GM23338 (cell line): Measurements from ENCODE around the gene PDIA2.

ENCODE experiments used
- CREB1 ChIP-seq: fragments of 250-450 bp; sonication (Bioruptor Pico); IDR thresholded peaks from 2 replicates; pipeline ENCODE4 v1.5.0; 2020; ENCODE audit warnings: low read depth, mild to moderate bottlenecking, moderate library complexity
- EZH2 ChIP-seq: fragments of 200-600 bp; sonication (generic); IDR thresholded peaks from one replicate; pipeline ENCODE4 v1.8.0; 2017; ENCODE audit warnings: antibody characterized with exemption, mild to moderate bottlenecking, low read depth; ENCODE audit not compliant: unreplicated experiment
- EZH2phosphoT487 ChIP-seq: fragments of 200-600 bp; sonication (generic); IDR thresholded peaks from one replicate; pipeline ENCODE4 v1.8.1; 2018; ENCODE audit warnings: antibody characterized with exemption; ENCODE audit not compliant: unreplicated experiment
- JUNB ChIP-seq: IDR thresholded peaks from one replicate; pipeline ENCODE4 v1.6.1; 2016; ENCODE audit warnings: antibody characterized with exemption; ENCODE audit not compliant: unreplicated experiment
- POLR2AphosphoS5 ChIP-seq: IDR thresholded peaks from 2 replicates; pipeline ENCODE4 v1.6.1; 2016; ENCODE audit warnings: antibody characterized with exemption, low read depth
- STAT1 ChIP-seq: IDR thresholded peaks from one replicate; pipeline ENCODE4 v1.6.1; 2016; ENCODE audit warnings: antibody characterized with exemption; ENCODE audit not compliant: unreplicated experiment
- ZNF331 ChIP-seq: fragments of 250-450 bp; sonication (Bioruptor Pico); IDR thresholded peaks from 2 replicates; pipeline ENCODE4 v1.5.0; 2020; ENCODE audit warnings: low read depth, mild to moderate bottlenecking, moderate library complexity
- TF ChIP-seq, protein P1 (sequence below), 2 experiments: fragments of 200-600 bp in 1 of 2; sonication (generic) in 1 of 2; conservative IDR thresholded peaks; 2 replicates each; pipeline versions ENCODE4 v1.5.1 to v1.6.1; 2016 to 2017; ENCODE audit warnings: antibody characterized with exemption in 2 of 2, low read depth in 2 of 2, mild to moderate bottlenecking in 2 of 2, moderate library complexity in 1 of 2
- TF ChIP-seq, protein P2 (sequence below): IDR thresholded peaks from 2 replicates; pipeline ENCODE4 v1.6.1; 2016; ENCODE audit warnings: antibody characterized with exemption
- TF ChIP-seq, protein P3 (sequence below): IDR thresholded peaks from one replicate; pipeline ENCODE4 v1.6.1; 2018; ENCODE audit warnings: antibody characterized with exemption; ENCODE audit not compliant: unreplicated experiment

DNA sequence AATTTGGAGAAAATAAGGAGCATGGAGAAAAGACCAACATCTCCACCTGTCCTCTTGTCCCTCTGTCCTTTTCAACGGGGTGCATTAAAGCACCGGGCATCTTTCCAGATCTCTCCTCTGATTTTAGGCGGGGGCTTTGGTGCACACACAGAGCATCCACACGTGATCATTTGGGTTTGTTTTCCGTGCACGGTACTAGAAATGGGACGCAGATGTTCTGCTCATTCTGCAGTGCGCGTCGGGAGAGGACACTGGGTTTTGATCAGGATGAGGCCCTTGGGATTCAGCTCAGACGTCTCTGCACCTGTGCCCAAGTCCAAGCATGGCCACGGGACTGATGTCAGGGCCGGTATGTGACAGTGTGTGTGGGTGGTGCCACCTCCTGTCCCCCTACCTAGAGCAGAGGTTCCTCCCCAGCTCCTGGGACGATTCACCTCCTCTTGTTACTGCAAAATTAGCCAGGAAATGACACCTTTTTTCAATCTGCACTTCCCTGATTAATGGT is 31.9 kb downstream of the PDIA2 start:
- TF ChIP-seq, protein P1, sequence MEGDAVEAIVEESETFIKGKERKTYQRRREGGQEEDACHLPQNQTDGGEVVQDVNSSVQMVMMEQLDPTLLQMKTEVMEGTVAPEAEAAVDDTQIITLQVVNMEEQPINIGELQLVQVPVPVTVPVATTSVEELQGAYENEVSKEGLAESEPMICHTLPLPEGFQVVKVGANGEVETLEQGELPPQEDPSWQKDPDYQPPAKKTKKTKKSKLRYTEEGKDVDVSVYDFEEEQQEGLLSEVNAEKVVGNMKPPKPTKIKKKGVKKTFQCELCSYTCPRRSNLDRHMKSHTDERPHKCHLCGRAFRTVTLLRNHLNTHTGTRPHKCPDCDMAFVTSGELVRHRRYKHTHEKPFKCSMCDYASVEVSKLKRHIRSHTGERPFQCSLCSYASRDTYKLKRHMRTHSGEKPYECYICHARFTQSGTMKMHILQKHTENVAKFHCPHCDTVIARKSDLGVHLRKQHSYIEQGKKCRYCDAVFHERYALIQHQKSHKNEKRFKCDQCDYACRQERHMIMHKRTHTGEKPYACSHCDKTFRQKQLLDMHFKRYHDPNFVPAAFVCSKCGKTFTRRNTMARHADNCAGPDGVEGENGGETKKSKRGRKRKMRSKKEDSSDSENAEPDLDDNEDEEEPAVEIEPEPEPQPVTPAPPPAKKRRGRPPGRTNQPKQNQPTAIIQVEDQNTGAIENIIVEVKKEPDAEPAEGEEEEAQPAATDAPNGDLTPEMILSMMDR (conservative IDR thresholded peaks at IDR 0.05; ENCODE audit: low read depth in 2 of 2): no peak
- no peak for TF ChIP-seq EZH2
- TF ChIP-seq CREB1: no peak
- no peak for TF ChIP-seq POLR2AphosphoS5
- no peak for TF ChIP-seq EZH2phosphoT487
- no peak for TF ChIP-seq ZNF331 (CRISPR knock-in tag)
- TF ChIP-seq, protein P2, sequence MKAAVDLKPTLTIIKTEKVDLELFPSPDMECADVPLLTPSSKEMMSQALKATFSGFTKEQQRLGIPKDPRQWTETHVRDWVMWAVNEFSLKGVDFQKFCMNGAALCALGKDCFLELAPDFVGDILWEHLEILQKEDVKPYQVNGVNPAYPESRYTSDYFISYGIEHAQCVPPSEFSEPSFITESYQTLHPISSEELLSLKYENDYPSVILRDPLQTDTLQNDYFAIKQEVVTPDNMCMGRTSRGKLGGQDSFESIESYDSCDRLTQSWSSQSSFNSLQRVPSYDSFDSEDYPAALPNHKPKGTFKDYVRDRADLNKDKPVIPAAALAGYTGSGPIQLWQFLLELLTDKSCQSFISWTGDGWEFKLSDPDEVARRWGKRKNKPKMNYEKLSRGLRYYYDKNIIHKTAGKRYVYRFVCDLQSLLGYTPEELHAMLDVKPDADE: no peak
- TF ChIP-seq JUNB: no peak
- TF ChIP-seq, protein P3, sequence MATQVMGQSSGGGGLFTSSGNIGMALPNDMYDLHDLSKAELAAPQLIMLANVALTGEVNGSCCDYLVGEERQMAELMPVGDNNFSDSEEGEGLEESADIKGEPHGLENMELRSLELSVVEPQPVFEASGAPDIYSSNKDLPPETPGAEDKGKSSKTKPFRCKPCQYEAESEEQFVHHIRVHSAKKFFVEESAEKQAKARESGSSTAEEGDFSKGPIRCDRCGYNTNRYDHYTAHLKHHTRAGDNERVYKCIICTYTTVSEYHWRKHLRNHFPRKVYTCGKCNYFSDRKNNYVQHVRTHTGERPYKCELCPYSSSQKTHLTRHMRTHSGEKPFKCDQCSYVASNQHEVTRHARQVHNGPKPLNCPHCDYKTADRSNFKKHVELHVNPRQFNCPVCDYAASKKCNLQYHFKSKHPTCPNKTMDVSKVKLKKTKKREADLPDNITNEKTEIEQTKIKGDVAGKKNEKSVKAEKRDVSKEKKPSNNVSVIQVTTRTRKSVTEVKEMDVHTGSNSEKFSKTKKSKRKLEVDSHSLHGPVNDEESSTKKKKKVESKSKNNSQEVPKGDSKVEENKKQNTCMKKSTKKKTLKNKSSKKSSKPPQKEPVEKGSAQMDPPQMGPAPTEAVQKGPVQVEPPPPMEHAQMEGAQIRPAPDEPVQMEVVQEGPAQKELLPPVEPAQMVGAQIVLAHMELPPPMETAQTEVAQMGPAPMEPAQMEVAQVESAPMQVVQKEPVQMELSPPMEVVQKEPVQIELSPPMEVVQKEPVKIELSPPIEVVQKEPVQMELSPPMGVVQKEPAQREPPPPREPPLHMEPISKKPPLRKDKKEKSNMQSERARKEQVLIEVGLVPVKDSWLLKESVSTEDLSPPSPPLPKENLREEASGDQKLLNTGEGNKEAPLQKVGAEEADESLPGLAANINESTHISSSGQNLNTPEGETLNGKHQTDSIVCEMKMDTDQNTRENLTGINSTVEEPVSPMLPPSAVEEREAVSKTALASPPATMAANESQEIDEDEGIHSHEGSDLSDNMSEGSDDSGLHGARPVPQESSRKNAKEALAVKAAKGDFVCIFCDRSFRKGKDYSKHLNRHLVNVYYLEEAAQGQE: no peak
- TF ChIP-seq STAT1: no peak
